ENCODE measurements around the gene NEK10.

DNA sequence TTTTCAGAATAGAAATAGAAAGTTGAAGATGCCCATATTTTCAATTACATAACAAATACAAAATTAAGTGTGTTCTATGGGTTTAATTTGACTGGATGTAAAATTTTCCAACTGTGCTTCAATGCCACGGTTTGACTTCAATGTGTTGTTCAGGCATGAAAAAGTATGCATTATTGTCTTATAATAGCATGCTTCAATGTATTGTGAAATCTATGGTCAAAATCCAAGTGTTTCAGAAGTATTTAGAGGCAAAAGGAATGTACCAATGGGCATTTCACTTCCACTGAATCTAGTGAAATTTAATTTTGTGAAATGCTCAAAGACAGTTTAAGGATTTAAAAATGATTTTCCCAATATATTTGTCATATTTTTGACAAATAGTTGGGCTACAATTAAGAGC lies 16.0 kb downstream of the NEK10 start:
- TF ChIP-seq, protein P1, sequence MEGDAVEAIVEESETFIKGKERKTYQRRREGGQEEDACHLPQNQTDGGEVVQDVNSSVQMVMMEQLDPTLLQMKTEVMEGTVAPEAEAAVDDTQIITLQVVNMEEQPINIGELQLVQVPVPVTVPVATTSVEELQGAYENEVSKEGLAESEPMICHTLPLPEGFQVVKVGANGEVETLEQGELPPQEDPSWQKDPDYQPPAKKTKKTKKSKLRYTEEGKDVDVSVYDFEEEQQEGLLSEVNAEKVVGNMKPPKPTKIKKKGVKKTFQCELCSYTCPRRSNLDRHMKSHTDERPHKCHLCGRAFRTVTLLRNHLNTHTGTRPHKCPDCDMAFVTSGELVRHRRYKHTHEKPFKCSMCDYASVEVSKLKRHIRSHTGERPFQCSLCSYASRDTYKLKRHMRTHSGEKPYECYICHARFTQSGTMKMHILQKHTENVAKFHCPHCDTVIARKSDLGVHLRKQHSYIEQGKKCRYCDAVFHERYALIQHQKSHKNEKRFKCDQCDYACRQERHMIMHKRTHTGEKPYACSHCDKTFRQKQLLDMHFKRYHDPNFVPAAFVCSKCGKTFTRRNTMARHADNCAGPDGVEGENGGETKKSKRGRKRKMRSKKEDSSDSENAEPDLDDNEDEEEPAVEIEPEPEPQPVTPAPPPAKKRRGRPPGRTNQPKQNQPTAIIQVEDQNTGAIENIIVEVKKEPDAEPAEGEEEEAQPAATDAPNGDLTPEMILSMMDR (IDR thresholded peaks at IDR 0.05) = no peak
- TF ChIP-seq POLR2A (IDR thresholded peaks at IDR 0.05) = no peak
